ENCODE results near the gene THOP1. TPM values are rescaled to one million over a fixed set of nuclear protein-coding genes. Genes with fewer than 3 reads are reported as not detected.

Gene THOP1
- total RNA-seq, 4 donors from 2014 or later: 29.7 to 79.0 (median 58.9) TPM

GRCh38 chr19:2761309-2761677 is 24.0 kb upstream of the THOP1 start:
- Histone ChIP-seq H3K4me1 (no peaks in the 10 kb centered on the region), H3K27me3 (no peaks in the 10 kb centered on the region), H3K9me3 (no peaks in the 10 kb centered on the region), H3K36me3 (peaks cover 70% of the 10 kb centered on the region in 2 donors), H3K27ac (no peak overlapping the region), H3K4me3 (replicated peaks in 1 of 3) (no peak overlapping the region)
- DNase-seq: no peak
- intact Hi-C loops (cut with DNase I): no loop called here
- TF ChIP-seq CTCF (IDR thresholded peaks at IDR 0.05) (no peak), POLR2A (IDR thresholded peaks at IDR 0.05) (no peak)
- WGBS, 2 donors: 90 to 93% methylated on average over 10 to 16 of the region's 16 CpGs

- Histone ChIP-seq H3K27me3 (no peaks in the 10 kb centered on the region), H3K4me3 (replicated peaks in 1 of 3) (no peak overlapping the region), H3K9me3 (no peaks in the 10 kb centered on the region), H3K36me3 (peaks cover 71% of the 10 kb centered on the region in 2 donors), H3K4me1 (no peaks in the 10 kb centered on the region), H3K27ac (no peak overlapping the region)
- 94 to 96% methylated on average over 30 to 37 of the region's 43 CpGs for WGBS, 2 donors
- TF ChIP-seq CTCF (IDR thresholded peaks at IDR 0.05) (no peak), POLR2A (IDR thresholded peaks at IDR 0.05) (no peak)
- intact Hi-C loops (cut with DNase I): no loop called here
- DNase-seq: no peak
Measured at GRCh38 chr19:2761876-2762782, 23.2 kb upstream of the THOP1 start.

GRCh38 chr19:2762783-2763496 is 22.4 kb upstream of the THOP1 start:
- H3K36me3 ChIP-seq: peaks cover 73 to 74% of the 10 kb centered on the region in 2 donors

GRCh38 chr19:2763687-2764086 is 21.6 kb upstream of the THOP1 start:
- Histone ChIP-seq H3K27ac (no peak overlapping the region), H3K36me3 (peaks cover 68 to 69% of the 10 kb centered on the region in 2 donors), H3K9me3 (no peaks in the 10 kb centered on the region), H3K27me3 (no peaks in the 10 kb centered on the region), H3K4me3 (replicated peaks in 1 of 3) (no peak overlapping the region), H3K4me1 (no peaks in the 10 kb centered on the region)
- intact Hi-C loops (cut with DNase I): no loop called here
- DNase-seq: no peak
- 99 to 100% methylated on average over 7 to 10 of the region's 12 CpGs for WGBS, 2 donors
- TF ChIP-seq POLR2A (IDR thresholded peaks at IDR 0.05) (no peak), CTCF (IDR thresholded peaks at IDR 0.05) (no peak)

More at GRCh38 chr19:2762783-2763496, 22.4 kb upstream of the THOP1 start:
- Histone ChIP-seq H3K4me3 (replicated peaks in 1 of 3) (no peak overlapping the region), H3K27me3 (no peaks in the 10 kb centered on the region), H3K9me3 (no peaks in the 10 kb centered on the region), H3K27ac (no peak overlapping the region), H3K4me1 (no peaks in the 10 kb centered on the region)
- TF ChIP-seq CTCF (IDR thresholded peaks at IDR 0.05): no peak
- TF ChIP-seq POLR2A (IDR thresholded peaks at IDR 0.05): no peak
- intact Hi-C loops (cut with DNase I): no loop called here
- WGBS, 2 donors: 93 to 98% methylated on average over 5 to 10 of the region's 23 CpGs
- no peak for DNase-seq

GRCh38 chr19:2764945-2765344 is 20.4 kb upstream of the THOP1 start:
- H3K9me3 ChIP-seq: no peaks in the 10 kb centered on the region
- 86 to 97% methylated on average over 21 of the region's 21 CpGs for WGBS, 2 donors
- no peak for DNase-seq
- no peaks in the 10 kb centered on the region for H3K4me1 ChIP-seq
- no peak for TF ChIP-seq CTCF (IDR thresholded peaks at IDR 0.05)
- TF ChIP-seq POLR2A (IDR thresholded peaks at IDR 0.05): no peak
- intact Hi-C loops (cut with DNase I): no loop called here
- peaks cover 65% of the 10 kb centered on the region in 2 donors for H3K36me3 ChIP-seq
- H3K27ac ChIP-seq: no peak overlapping the region
- H3K27me3 ChIP-seq: no peaks in the 10 kb centered on the region
- no peak overlapping the region for H3K4me3 ChIP-seq (replicated peaks in 1 of 3)

Measured in thyroid gland (tissue), 4 donors.